HEK293 (cell line): ENCODE results near the gene C5.

Source experiments
- CTCF ChIA-PET: fragments of 350-600 bp; formaldehyde crosslinking; extraction: SDS; loops from one replicate; lab custom pipeline; 2021; ENCODE audit warnings: antibody characterized with exemption; lab: Yijun Ruan, JAX
- POLR2A ChIA-PET: fragments of 300-600 bp; formaldehyde crosslinking; extraction: SDS; loops from one replicate; lab custom pipeline; 2020; ENCODE audit warnings: antibody characterized with exemption, inconsistent platforms; lab: Yijun Ruan, JAX
- H3K27ac ChIP-seq: fragments of 200-500 bp; sonication (Bioruptor generic); 2 replicates; pipeline ENCODE4 v1.5.1; 2014; ENCODE audit warnings: low read depth, low read length, control low read depth, inconsistent platforms; ENCODE audit errors: extremely low read depth
- H3K36me3 ChIP-seq, 2 experiments: fragments of 200-500 bp in 1 of 2; sonication (Bioruptor generic) in 1 of 2; 1 replicate in 1 of 2; 2 replicates in 1 of 2; pipeline ENCODE4 v1.5.1; 2014 to 2017; ENCODE audit warnings: inconsistent platforms in 2 of 2, low read length in 2 of 2; ENCODE audit not compliant: control insufficient read depth in 2 of 2, insufficient read depth in 1 of 2
- H3K4me1 ChIP-seq: fragments of 200-500 bp; sonication (Bioruptor generic); 2 replicates; pipeline ENCODE4 v1.5.1; 2014; ENCODE audit warnings: mild to moderate bottlenecking, low read length, inconsistent platforms; ENCODE audit not compliant: control insufficient read depth, insufficient read depth
- H3K4me3 ChIP-seq: 2 replicates; pipeline ENCODE4 v1.5.1; 2011; ENCODE audit warnings: low read depth, mild to moderate bottlenecking, control low read depth, low read length, moderate library complexity
- H3K9me3 ChIP-seq: fragments of 200-500 bp; sonication (Bioruptor generic); 2 replicates; pipeline ENCODE4 v1.5.1; 2014; ENCODE audit warnings: low read depth, low read length, inconsistent platforms; ENCODE audit not compliant: control insufficient read depth, insufficient read depth
- BCL11B ChIP-seq: fragments of 450-650 bp; formaldehyde crosslinking; IDR thresholded peaks from 2 replicates; pipeline ENCODE4 v1.5.1; 2016; ENCODE audit warnings: low read depth, missing biosample characterization, missing genetic modification characterization
- GFI1B ChIP-seq: fragments of 450-650 bp; formaldehyde crosslinking; IDR thresholded peaks from 2 replicates; pipeline ENCODE4 v1.5.1; 2016; ENCODE audit warnings: missing biosample characterization, missing genetic modification characterization
- GLI2 ChIP-seq: fragments of 450-650 bp; formaldehyde crosslinking; IDR thresholded peaks from 2 replicates; pipeline ENCODE4; 2017; ENCODE audit warnings: missing biosample characterization, missing genetic modification characterization, low read depth, borderline replicate concordance
- KLF8 ChIP-seq: fragments of 450-650 bp; formaldehyde crosslinking; IDR thresholded peaks from 2 replicates; pipeline ENCODE4 v1.5.1; 2016; ENCODE audit warnings: missing biosample characterization, missing genetic modification characterization
- TRIM28 ChIP-seq: IDR thresholded peaks from 2 replicates; pipeline ENCODE4 v1.6.1; 2011; ENCODE audit warnings: low read length, control low read depth, borderline replicate concordance
- ZBTB48 ChIP-seq: fragments of 450-650 bp; formaldehyde crosslinking; IDR thresholded peaks from 2 replicates; pipeline ENCODE4 v1.5.1; 2016; ENCODE audit warnings: missing biosample characterization, missing genetic modification characterization
- ZNF248 ChIP-seq: fragments of 450-650 bp; formaldehyde crosslinking; IDR thresholded peaks from 2 replicates; pipeline ENCODE4 v1.5.1; 2017; ENCODE audit warnings: missing biosample characterization, missing genetic modification characterization
- ZNF423 ChIP-seq: fragments of 450-650 bp; formaldehyde crosslinking; IDR thresholded peaks from 2 replicates; pipeline ENCODE4 v1.5.1; 2016; ENCODE audit warnings: missing biosample characterization, missing genetic modification characterization
- ZNF529 ChIP-seq: fragments of 450-650 bp; formaldehyde crosslinking; IDR thresholded peaks from 2 replicates; pipeline ENCODE4 v1.5.1; 2017; ENCODE audit warnings: missing genetic modification characterization, missing biosample characterization; ENCODE audit not compliant: insufficient replicate concordance
- ZNF544 ChIP-seq: fragments of 450-650 bp; formaldehyde crosslinking; IDR thresholded peaks from 2 replicates; pipeline ENCODE4 v1.5.0; 2017; ENCODE audit warnings: missing biosample characterization, missing genetic modification characterization
- ZNF560 ChIP-seq: fragments of 450-650 bp; formaldehyde crosslinking; IDR thresholded peaks from 2 replicates; pipeline ENCODE4 v1.5.1; 2017; ENCODE audit warnings: missing biosample characterization, missing genetic modification characterization, borderline replicate concordance
- ZNF677 ChIP-seq: fragments of 450-650 bp; IDR thresholded peaks from 2 replicates; pipeline ENCODE4 v1.5.0; 2018; ENCODE audit warnings: missing biosample characterization, mild to moderate bottlenecking, missing genetic modification characterization, moderate library complexity
- ZNF792 ChIP-seq: fragments of 450-650 bp; formaldehyde crosslinking; IDR thresholded peaks from 2 replicates; pipeline ENCODE4 v1.5.1; 2016; ENCODE audit warnings: missing biosample characterization, missing genetic modification characterization
- TF ChIP-seq, protein P1 (sequence below): fragments of 450-650 bp; formaldehyde crosslinking; IDR thresholded peaks from 2 replicates; pipeline ENCODE4 v1.5.1; 2016; ENCODE audit warnings: missing biosample characterization, missing genetic modification characterization
- TF ChIP-seq, protein P2 (sequence below): fragments of 450-650 bp; formaldehyde crosslinking; IDR thresholded peaks from 2 replicates; pipeline ENCODE4 v1.5.1; 2017; ENCODE audit warnings: missing biosample characterization, missing genetic modification characterization
- TF ChIP-seq, protein P3 (sequence below): fragments of 450-650 bp; formaldehyde crosslinking; IDR thresholded peaks from 2 replicates; pipeline ENCODE4 v1.5.0; 2017; ENCODE audit warnings: missing biosample characterization, missing genetic modification characterization, borderline replicate concordance
- TF ChIP-seq, protein P4 (sequence below): fragments of 450-650 bp; formaldehyde crosslinking; IDR thresholded peaks from 2 replicates; pipeline ENCODE4 v1.5.1; 2016; ENCODE audit warnings: missing biosample characterization, missing genetic modification characterization
- TF ChIP-seq, protein P5 (sequence below): fragments of 450-650 bp; formaldehyde crosslinking; IDR thresholded peaks from 2 replicates; pipeline ENCODE4 v1.5.1; 2016; ENCODE audit warnings: missing biosample characterization, missing genetic modification characterization
- TF ChIP-seq, protein P6 (sequence below): fragments of 450-650 bp; formaldehyde crosslinking; IDR thresholded peaks from 2 replicates; pipeline ENCODE4 v1.5.1; 2016; ENCODE audit warnings: missing biosample characterization, missing genetic modification characterization
- TF ChIP-seq, protein P7 (sequence below): fragments of 450-650 bp; formaldehyde crosslinking; IDR thresholded peaks from 2 replicates; pipeline ENCODE4 v1.5.1; 2017; ENCODE audit warnings: missing biosample characterization, mild to moderate bottlenecking, missing genetic modification characterization, moderate library complexity

Gene C5

DNA sequence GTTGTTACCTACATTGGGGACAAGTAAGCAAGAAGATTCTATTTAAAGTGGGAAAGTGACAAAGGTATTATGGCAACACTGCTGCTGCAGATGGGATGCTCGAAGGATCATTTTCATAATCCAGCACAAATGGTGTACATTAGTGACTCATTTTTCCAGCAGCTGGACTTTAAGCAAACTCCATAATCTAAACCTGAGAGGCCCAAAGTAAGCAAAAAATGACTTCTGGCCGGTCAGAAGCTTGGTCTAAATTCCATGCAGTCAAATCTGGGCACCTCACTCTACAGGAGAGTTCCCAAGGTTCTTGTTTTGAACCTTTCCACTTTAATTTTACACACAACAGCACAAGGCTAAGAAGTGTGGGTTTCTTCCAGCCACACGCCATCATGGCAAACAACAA lies 79.8 kb downstream of the C5 start:
- ChIA-PET POLR2A (no interaction called here), CTCF (interaction anchor here (0.6 to 1.7 kb wide), 2 partner anchors 11 to 434 kb away, joined by 3 to 8 read pairs; no protein-coding TSS in a partner anchor)

More for the DNA sequence above, 79.8 kb downstream of the C5 start:
- no peaks in the 10 kb centered on the region for H3K4me1 ChIP-seq
- H3K9me3 ChIP-seq = no peaks in the 10 kb centered on the region
- H3K36me3 ChIP-seq = no peaks in the 10 kb centered on the region
- no peak for TF ChIP-seq TRIM28
- TF ChIP-seq, protein P1, sequence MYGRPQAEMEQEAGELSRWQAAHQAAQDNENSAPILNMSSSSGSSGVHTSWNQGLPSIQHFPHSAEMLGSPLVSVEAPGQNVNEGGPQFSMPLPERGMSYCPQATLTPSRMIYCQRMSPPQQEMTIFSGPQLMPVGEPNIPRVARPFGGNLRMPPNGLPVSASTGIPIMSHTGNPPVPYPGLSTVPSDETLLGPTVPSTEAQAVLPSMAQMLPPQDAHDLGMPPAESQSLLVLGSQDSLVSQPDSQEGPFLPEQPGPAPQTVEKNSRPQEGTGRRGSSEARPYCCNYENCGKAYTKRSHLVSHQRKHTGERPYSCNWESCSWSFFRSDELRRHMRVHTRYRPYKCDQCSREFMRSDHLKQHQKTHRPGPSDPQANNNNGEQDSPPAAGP = no peak
- TF ChIP-seq BCL11B (tag by site-specific recombination) = no peak
- no peak for TF ChIP-seq ZBTB48
- TF ChIP-seq ZNF544 (tag by site-specific recombination) = no peak
- TF ChIP-seq KLF8 (tag by site-specific recombination) = no peak
- TF ChIP-seq ZNF529 (tag by site-specific recombination) = no peak
- TF ChIP-seq, protein P2, sequence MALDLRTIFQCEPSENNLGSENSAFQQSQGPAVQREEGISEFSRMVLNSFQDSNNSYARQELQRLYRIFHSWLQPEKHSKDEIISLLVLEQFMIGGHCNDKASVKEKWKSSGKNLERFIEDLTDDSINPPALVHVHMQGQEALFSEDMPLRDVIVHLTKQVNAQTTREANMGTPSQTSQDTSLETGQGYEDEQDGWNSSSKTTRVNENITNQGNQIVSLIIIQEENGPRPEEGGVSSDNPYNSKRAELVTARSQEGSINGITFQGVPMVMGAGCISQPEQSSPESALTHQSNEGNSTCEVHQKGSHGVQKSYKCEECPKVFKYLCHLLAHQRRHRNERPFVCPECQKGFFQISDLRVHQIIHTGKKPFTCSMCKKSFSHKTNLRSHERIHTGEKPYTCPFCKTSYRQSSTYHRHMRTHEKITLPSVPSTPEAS (tag by site-specific recombination) = no peak
- TF ChIP-seq ZNF423 = no peak
- TF ChIP-seq GLI2 = no peak
- no peak for TF ChIP-seq ZNF248 (tag by site-specific recombination)
- TF ChIP-seq ZNF677 (tag by site-specific recombination) = no peak
- TF ChIP-seq, protein P3, sequence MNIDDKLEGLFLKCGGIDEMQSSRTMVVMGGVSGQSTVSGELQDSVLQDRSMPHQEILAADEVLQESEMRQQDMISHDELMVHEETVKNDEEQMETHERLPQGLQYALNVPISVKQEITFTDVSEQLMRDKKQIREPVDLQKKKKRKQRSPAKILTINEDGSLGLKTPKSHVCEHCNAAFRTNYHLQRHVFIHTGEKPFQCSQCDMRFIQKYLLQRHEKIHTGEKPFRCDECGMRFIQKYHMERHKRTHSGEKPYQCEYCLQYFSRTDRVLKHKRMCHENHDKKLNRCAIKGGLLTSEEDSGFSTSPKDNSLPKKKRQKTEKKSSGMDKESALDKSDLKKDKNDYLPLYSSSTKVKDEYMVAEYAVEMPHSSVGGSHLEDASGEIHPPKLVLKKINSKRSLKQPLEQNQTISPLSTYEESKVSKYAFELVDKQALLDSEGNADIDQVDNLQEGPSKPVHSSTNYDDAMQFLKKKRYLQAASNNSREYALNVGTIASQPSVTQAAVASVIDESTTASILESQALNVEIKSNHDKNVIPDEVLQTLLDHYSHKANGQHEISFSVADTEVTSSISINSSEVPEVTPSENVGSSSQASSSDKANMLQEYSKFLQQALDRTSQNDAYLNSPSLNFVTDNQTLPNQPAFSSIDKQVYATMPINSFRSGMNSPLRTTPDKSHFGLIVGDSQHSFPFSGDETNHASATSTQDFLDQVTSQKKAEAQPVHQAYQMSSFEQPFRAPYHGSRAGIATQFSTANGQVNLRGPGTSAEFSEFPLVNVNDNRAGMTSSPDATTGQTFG (tag by site-specific recombination) = no peak
- TF ChIP-seq, protein P4, sequence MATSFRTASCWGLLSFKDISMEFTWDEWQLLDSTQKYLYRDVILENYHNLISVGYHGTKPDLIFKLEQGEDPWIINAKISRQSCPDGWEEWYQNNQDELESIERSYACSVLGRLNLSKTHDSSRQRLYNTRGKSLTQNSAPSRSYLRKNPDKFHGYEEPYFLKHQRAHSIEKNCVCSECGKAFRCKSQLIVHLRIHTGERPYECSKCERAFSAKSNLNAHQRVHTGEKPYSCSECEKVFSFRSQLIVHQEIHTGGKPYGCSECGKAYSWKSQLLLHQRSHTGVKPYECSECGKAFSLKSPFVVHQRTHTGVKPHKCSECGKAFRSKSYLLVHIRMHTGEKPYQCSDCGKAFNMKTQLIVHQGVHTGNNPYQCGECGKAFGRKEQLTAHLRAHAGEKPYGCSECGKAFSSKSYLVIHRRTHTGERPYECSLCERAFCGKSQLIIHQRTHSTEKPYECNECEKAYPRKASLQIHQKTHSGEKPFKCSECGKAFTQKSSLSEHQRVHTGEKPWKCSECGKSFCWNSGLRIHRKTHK = no peak
- TF ChIP-seq, protein P5, sequence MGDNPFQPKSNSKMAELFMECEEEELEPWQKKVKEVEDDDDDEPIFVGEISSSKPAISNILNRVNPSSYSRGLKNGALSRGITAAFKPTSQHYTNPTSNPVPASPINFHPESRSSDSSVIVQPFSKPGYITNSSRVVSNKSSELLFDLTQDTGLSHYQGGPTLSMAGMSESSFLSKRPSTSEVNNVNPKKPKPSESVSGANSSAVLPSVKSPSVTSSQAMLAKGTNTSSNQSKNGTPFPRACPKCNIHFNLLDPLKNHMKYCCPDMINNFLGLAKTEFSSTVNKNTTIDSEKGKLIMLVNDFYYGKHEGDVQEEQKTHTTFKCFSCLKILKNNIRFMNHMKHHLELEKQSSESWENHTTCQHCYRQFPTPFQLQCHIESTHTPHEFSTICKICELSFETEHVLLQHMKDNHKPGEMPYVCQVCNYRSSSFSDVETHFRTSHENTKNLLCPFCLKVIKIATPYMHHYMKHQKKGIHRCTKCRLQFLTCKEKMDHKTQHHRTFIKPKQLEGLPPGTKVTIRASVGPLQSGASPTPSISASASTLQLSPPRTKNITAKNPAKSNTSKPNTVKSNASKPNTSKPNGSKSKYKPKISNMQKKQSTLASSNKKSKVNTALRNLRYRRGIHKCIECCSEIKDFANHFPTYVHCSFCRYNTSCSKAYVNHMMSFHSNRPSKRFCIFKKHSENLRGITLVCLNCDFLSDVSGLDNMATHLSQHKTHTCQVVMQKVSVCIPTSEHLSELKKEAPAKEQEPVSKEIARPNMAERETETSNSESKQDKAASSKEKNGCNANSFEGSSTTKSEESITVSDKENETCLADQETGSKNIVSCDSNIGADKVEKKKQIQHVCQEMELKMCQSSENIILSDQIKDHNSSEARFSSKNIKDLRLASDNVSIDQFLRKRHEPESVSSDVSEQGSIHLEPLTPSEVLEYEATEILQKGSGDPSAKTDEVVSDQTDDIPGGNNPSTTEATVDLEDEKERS = no peak
- no peak for TF ChIP-seq ZNF560 (tag by site-specific recombination)
- TF ChIP-seq GFI1B (tag by site-specific recombination) = no peak
- TF ChIP-seq, protein P6, sequence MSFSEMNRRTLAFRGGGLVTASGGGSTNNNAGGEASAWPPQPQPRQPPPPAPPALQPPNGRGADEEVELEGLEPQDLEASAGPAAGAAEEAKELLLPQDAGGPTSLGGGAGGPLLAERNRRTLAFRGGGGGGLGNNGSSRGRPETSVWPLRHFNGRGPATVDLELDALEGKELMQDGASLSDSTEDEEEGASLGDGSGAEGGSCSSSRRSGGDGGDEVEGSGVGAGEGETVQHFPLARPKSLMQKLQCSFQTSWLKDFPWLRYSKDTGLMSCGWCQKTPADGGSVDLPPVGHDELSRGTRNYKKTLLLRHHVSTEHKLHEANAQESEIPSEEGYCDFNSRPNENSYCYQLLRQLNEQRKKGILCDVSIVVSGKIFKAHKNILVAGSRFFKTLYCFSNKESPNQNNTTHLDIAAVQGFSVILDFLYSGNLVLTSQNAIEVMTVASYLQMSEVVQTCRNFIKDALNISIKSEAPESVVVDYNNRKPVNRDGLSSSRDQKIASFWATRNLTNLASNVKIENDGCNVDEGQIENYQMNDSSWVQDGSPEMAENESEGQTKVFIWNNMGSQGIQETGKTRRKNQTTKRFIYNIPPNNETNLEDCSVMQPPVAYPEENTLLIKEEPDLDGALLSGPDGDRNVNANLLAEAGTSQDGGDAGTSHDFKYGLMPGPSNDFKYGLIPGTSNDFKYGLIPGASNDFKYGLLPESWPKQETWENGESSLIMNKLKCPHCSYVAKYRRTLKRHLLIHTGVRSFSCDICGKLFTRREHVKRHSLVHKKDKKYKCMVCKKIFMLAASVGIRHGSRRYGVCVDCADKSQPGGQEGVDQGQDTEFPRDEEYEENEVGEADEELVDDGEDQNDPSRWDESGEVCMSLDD (tag by site-specific recombination) = no peak
- TF ChIP-seq, protein P7, sequence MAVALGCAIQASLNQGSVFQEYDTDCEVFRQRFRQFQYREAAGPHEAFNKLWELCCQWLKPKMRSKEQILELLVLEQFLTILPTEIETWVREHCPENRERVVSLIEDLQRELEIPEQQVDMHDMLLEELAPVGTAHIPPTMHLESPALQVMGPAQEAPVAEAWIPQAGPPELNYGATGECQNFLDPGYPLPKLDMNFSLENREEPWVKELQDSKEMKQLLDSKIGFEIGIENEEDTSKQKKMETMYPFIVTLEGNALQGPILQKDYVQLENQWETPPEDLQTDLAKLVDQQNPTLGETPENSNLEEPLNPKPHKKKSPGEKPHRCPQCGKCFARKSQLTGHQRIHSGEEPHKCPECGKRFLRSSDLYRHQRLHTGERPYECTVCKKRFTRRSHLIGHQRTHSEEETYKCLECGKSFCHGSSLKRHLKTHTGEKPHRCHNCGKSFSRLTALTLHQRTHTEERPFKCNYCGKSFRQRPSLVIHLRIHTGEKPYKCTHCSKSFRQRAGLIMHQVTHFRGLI (tag by site-specific recombination) = no peak
- TF ChIP-seq ZNF792 = no peak
- H3K27ac ChIP-seq = no peak overlapping the region
- no peak overlapping the region for H3K4me3 ChIP-seq
